GM12873 (cell line): Measurements from ENCODE around the gene PRKACB.

Source experiments
- CTCF ChIP-seq: IDR thresholded peaks from 2 replicates; pipeline ENCODE4 v1.5.1; 2012; ENCODE audit warnings: low read depth, mild to moderate bottlenecking, moderate library complexity, low read length, control low read depth; ENCODE audit not compliant: insufficient read depth; ENCODE audit errors: missing control alignments

The PRKACB gene

GRCh38 chr1:84199257-84199656, 55.2 kb downstream of the PRKACB start:
- TF ChIP-seq CTCF = no peak

- TF ChIP-seq CTCF = no peak
These were observed 58.1 kb downstream of the PRKACB start for GRCh38 chr1:84202126-84202525.

GRCh38 chr1:84206375-84206774, 62.3 kb downstream of the PRKACB start:
- no peak for TF ChIP-seq CTCF

GRCh38 chr1:84208935-84209334, 64.9 kb downstream of the PRKACB start:
- TF ChIP-seq CTCF = no peak

GRCh38 chr1:84214115-84214956, 70.3 kb downstream of the PRKACB start:
- TF ChIP-seq CTCF = no peak

GRCh38 chr1:84217239-84217638, 73.2 kb downstream of the PRKACB start:
- TF ChIP-seq CTCF = no peak

- TF ChIP-seq CTCF = peak; percentile 15
These were observed 79.8 kb downstream of the PRKACB start for GRCh38 chr1:84223751-84224432.
